ENCODE measurements around the gene IRS1. TPM values are rescaled to one million over a fixed set of nuclear protein-coding genes. Genes with fewer than 3 reads are reported as not detected.

IRS1 gene
- total RNA-seq, 1 experiment from 2014 or later, result 15.0 TPM

DNA sequence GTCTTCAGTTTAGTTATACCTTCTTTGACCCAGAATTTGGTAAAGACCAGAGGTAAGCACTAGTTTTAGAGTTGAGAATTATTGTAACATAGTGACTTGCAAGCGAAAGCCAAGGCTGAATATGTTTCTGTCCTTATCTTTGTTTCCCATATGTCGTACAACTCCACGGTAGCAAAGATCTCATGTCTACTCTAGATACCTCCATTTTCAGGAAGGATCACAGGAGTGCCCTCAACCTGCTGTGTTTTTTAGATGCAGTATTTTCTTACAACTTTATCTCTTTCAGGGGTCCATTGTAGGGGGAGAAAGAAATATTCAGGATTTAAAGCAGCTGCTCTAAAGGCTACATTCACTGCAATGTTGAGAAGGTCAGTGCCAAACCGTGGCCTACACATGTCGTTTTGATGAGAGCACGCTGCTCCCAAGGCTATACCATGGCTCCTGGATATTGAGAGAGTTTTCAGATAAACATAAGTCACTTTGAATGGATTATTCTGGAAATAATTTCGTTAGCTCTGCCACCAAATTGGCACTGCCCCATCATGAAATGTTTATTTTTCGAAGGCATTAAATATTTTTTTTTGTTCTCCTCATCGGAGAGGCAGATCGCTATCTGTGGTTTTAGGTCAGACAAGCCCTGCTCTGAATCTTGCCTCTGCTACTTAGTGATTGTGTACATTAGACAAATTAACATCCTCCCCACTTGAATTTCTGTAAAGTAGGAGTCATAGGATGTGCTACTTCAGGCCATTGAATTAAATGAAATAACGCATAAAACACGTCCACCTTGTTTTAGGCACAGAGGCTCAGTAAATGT, 38.4 kb upstream of the IRS1 start:
- Histone ChIP-seq H3K4me1 (ENCODE audit: insufficient read depth, low read length) (no peaks in the 10 kb centered on the region), H3T11ph (ENCODE audit: low read length) (no peak overlapping the region), H3K27ac (ENCODE audit: insufficient read length, low read depth, low read length) (no peak overlapping the region), H2AK5ac (ENCODE audit: insufficient read length, low read length) (no peak overlapping the region), H3K23me2 (ENCODE audit: insufficient read length, low read depth, low read length, poor library complexity, severe bottlenecking) (peaks cover 9% of the 10 kb centered on the region), H3K56ac (ENCODE audit: insufficient read length, low read depth, low read length) (no peak overlapping the region), H3K9me3 (ENCODE audit: control insufficient read depth, low read depth, low read length) (no peaks in the 10 kb centered on the region), H3K18ac (ENCODE audit: insufficient read length, low read depth, low read length) (no peak overlapping the region), H3K9ac (ENCODE audit: extremely low read depth, insufficient read length, low read length) (no peak overlapping the region), H3K79me1 (ENCODE audit: insufficient read depth, low read depth, low read length, poor library complexity, severe bottlenecking) (no peaks in the 10 kb centered on the region), H2BK15ac (ENCODE audit: low read depth, low read length) (no peak overlapping the region), H2BK120ac (ENCODE audit: low read depth, low read length, poor library complexity, severe bottlenecking) (no peak overlapping the region), H3K14ac (ENCODE audit: insufficient read depth, low read length) (no peak overlapping the region), H2BK5ac (ENCODE audit: insufficient read length, low read length) (no peak overlapping the region), H4K8ac (replicated peaks; ENCODE audit: insufficient read length, low read depth, low read length) (no peak overlapping the region), H3K4ac (ENCODE audit: low read depth, low read length) (no peak overlapping the region), H4K91ac (ENCODE audit: insufficient read length, low read depth, low read length) (no peak overlapping the region), H3K79me2 (ENCODE audit: insufficient read depth, low read length) (no peaks in the 10 kb centered on the region), H3K23ac (ENCODE audit: insufficient read length, low read depth, low read length) (no peak overlapping the region), H4K20me1 (ENCODE audit: control insufficient read depth, insufficient read depth, insufficient read length) (no peaks in the 10 kb centered on the region), H4K5ac (ENCODE audit: insufficient read length, low read depth, low read length) (no peak overlapping the region), H3K27me3 (ENCODE audit: insufficient read depth, low read length) (no peaks in the 10 kb centered on the region), H2BK12ac (ENCODE audit: insufficient read length, low read depth, low read length) (no peak overlapping the region), H3K4me2 (ENCODE audit: insufficient read depth, insufficient read length, low read length) (no peak overlapping the region), H2AFZ (ENCODE audit: low read length) (no peak overlapping the region), H2BK20ac (ENCODE audit: low read depth, low read length, poor library complexity, severe bottlenecking) (no peak overlapping the region)
- peaks cover 11 to 26% (median 18%) of the 10 kb centered on the region in 3 experiments for H3K36me3 Mint-ChIP-seq (ENCODE audit: insufficient read depth in 1 of 3, low read depth in 3 of 3)
- TF ChIP-seq, protein P1, sequence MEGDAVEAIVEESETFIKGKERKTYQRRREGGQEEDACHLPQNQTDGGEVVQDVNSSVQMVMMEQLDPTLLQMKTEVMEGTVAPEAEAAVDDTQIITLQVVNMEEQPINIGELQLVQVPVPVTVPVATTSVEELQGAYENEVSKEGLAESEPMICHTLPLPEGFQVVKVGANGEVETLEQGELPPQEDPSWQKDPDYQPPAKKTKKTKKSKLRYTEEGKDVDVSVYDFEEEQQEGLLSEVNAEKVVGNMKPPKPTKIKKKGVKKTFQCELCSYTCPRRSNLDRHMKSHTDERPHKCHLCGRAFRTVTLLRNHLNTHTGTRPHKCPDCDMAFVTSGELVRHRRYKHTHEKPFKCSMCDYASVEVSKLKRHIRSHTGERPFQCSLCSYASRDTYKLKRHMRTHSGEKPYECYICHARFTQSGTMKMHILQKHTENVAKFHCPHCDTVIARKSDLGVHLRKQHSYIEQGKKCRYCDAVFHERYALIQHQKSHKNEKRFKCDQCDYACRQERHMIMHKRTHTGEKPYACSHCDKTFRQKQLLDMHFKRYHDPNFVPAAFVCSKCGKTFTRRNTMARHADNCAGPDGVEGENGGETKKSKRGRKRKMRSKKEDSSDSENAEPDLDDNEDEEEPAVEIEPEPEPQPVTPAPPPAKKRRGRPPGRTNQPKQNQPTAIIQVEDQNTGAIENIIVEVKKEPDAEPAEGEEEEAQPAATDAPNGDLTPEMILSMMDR (conservative IDR thresholded peaks at IDR 0.05), result no peak
- H3K27ac Mint-ChIP-seq, result no peak overlapping the region; a peak in 1 of 7 replicates
- H3K4me3 Mint-ChIP-seq, result no peak overlapping the region; a peak in 1 of 5 replicates
- no peak for DNase-seq
- H3K9me3 Mint-ChIP-seq, result peaks cover 4 to 7% of the 10 kb centered on the region in 2 experiments; a peak in 2 of 5 replicates
- peaks cover 13% of the 10 kb centered on the region for H3K27me3 Mint-ChIP-seq (ENCODE audit: low read depth)
- H3K4me1 Mint-ChIP-seq, result peaks cover 11 to 12% of the 10 kb centered on the region in 2 experiments
- no CpG with 5 or more reads among the region's 12 CpGs for WGBS (ENCODE audit: extremely low coverage, insufficient read length, low lambda C conversion rate)

All from H9 (cell line).